ENCODE measurements around the gene ZHX3. TPM values are rescaled to one million over a fixed set of nuclear protein-coding genes. Genes with fewer than 3 reads are reported as not detected.

ZHX3 gene
- total and polyA plus RNA-seq, 2 donors (not counting 1 experiment from before 2014, with no cell fraction given) = 4.3 to 22.2 TPM

GRCh38 chr20:41361757-41362747, 44.5 kb upstream of the ZHX3 start:
- Histone ChIP-seq H3K4me3 (ENCODE audit: control extremely low read depth in 1 of 5, extremely low read depth in 1 of 5, insufficient read depth in 1 of 5, low read depth in 2 of 5, low read length in 4 of 5) (no peak overlapping the region), H3K79me2 (ENCODE audit: control insufficient read depth, insufficient read depth, low read length) (no peaks in the 10 kb centered on the region), H3K36me3 (replicated peaks in 1 of 2; ENCODE audit: control extremely low read depth in 1 of 2, control insufficient read depth in 1 of 2, extremely low read depth in 1 of 2, insufficient read depth in 2 of 2, low read length in 1 of 2) (no peaks in the 10 kb centered on the region), H2AFZ (ENCODE audit: insufficient read depth, low read depth, low read length, poor library complexity, severe bottlenecking) (no peak overlapping the region), H3K4me2 (replicated peaks; ENCODE audit: low read depth, low read length, poor library complexity, severe bottlenecking) (no peak overlapping the region), H3K27me3 (replicated peaks in 1 of 4; ENCODE audit: control extremely low read depth in 1 of 4, control insufficient read depth in 3 of 4, insufficient read depth in 4 of 4, low read length in 3 of 4) (peaks cover 0 to 9% (median 2%) of the 10 kb centered on the region in 4 experiments), H3K27ac (ENCODE audit: low read length in 2 of 2) (no peak overlapping the region), H3K9ac (ENCODE audit: low read length) (no peak overlapping the region), H4K20me1 (ENCODE audit: control insufficient read depth, insufficient read depth, low read length, poor library complexity, severe bottlenecking) (no peaks in the 10 kb centered on the region), H3K4me1 (ENCODE audit: control insufficient read depth in 2 of 2, insufficient read depth in 2 of 2, low read length in 2 of 2) (no peaks in the 10 kb centered on the region), H3K9me3 (ENCODE audit: control extremely low read depth in 1 of 3, control insufficient read depth in 2 of 3, insufficient read depth in 1 of 3, low read length in 2 of 3) (no peaks in the 10 kb centered on the region)
- no peak for TF ChIP-seq EZH2 (IDR thresholded peaks at IDR 0.05; ENCODE audit: borderline replicate concordance, insufficient read depth, low read depth, low read length, poor library complexity, severe bottlenecking)
- TF ChIP-seq CTCF (IDR thresholded peaks at IDR 0.05) = no peak
- Mint-ChIP-seq H3K4me1 (no peaks in the 10 kb centered on the region), H3K4me3 (no peak overlapping the region), H3K9me3 (ENCODE audit: insufficient read depth) (no peaks in the 10 kb centered on the region), H3K27ac (no peak overlapping the region), H3K27me3 (peaks cover 13% of the 10 kb centered on the region)
- ATAC-seq (ENCODE audit: low read depth) (no peak), DNase-seq (no peak)
- intact Hi-C loops (cut with micrococcal nuclease) = no loop called here
- 93% methylated on average over 45 of the region's 45 CpGs for WGBS (ENCODE audit: insufficient coverage)
- ChIA-PET CTCF (no interaction called here), POLR2A (interaction anchor here (0.6 kb wide), 1 partner anchor 175 kb away, joined by 8 read pairs; no protein-coding TSS in a partner anchor)

Measured in B cell (primary cell).